Tibial nerve (tissue), 4 donors: ENCODE measurements around the gene ABTB1. TPM values are rescaled to one million over a fixed set of nuclear protein-coding genes. Genes with fewer than 3 reads are reported as not detected.

ENCODE experiments used
- DNase-seq, 2 donors: peaks; one replicate each; pipeline ENCODE4 v3.0.0-alpha.2; 2019; ENCODE audit warnings: low spot score in 2 of 2
- H3K27ac ChIP-seq, 4 donors: fragments of 200-600 bp; sonication (generic) in 3 of 4; one replicate each; pipeline ENCODE4 v1.5.1; 2017 to 2019; ENCODE audit warnings: mild to moderate bottlenecking in 1 of 4
- H3K27me3 ChIP-seq, 2 donors: fragments of 200-600 bp; sonication (generic) in 1 of 2; one replicate each; pipeline versions ENCODE4 v1.5.1 to v1.6.0; 2017 to 2019
- H3K36me3 ChIP-seq, 3 donors: fragments of 200-600 bp; sonication (generic); one replicate each; pipeline ENCODE4 v1.5.1; 2018 to 2019
- H3K4me1 ChIP-seq, 4 donors: fragments of 200-600 bp; sonication (generic) in 3 of 4; one replicate each; pipeline ENCODE4 v1.5.1; 2017 to 2019
- H3K4me3 ChIP-seq, 4 donors: fragments of 200-600 bp; sonication (generic) in 3 of 4; one replicate each; pipeline ENCODE4 v1.5.1; 2017 to 2019; ENCODE audit warnings: mild to moderate bottlenecking in 1 of 4, moderate library complexity in 1 of 4
- H3K9me3 ChIP-seq, 4 donors: fragments of 200-600 bp; sonication (generic) in 3 of 4; one replicate each; pipeline ENCODE4 v1.5.1; 2017 to 2019
- EP300 ChIP-seq, 2 donors: sonication (generic); formaldehyde crosslinking; IDR thresholded peaks; one replicate each; pipeline ENCODE4 v1.6.1; 2017; ENCODE audit warnings: antibody characterized with exemption in 2 of 2, mild to moderate bottlenecking in 1 of 2
- POLR2A ChIP-seq, 2 donors: fragments of 450-650 bp; IDR thresholded peaks; one replicate each; pipeline ENCODE4 v1.6.1; 2017; ENCODE audit warnings: antibody characterized with exemption in 2 of 2, mild to moderate bottlenecking in 2 of 2, moderate library complexity in 2 of 2
- WGBS, 2 donors: methylation state at CpG; one replicate each; pipeline ENCODE4 v1.1.5; 2018; 5-methylcytosine and 5-hydroxymethylcytosine counted together
- total RNA-seq, 4 donors: library from RNA; depleted of rRNA; stranded (reverse); fragments of >200 nt; gene quantifications; one replicate each; pipeline ENCODE4 v1.1.0, GENCODE V29; 2016
- TF ChIP-seq, protein P1 (sequence below), 5 experiments: fragments of 200-600 bp in 3 of 5; fragments of 450-650 bp in 2 of 5; sonication (generic) in 3 of 5; IDR thresholded peaks; one replicate each; pipeline ENCODE4 v1.5.1; 2016 to 2019; ENCODE audit warnings: antibody characterized with exemption in 5 of 5, mild to moderate bottlenecking in 3 of 5, moderate library complexity in 2 of 5

ABTB1 gene
- total RNA-seq, 4 donors from 2014 or later, result 86.4 to 134 (median 121) TPM

DNA sequence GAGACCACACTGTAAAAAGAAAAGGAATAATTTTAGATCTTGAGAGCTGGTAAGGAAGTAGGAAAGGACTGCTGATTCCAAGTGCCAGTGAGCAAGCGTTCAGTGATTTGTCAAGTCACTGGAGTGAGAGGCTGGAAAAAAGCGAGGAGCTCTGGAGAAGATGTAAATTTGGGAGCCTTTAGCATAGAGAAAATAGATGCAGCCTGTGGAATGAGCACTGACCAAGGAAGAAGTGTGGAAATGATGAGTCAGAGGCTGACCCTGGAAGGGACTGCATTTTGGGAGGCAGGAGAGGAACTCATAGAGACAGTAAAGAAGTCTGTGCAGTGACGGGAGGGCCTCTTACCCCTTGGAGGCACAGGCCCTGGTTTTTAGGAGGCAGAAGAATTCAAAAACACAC, 17.1 kb upstream of the ABTB1 start:
- Histone ChIP-seq H3K9me3 (no peaks in the 10 kb centered on the region), H3K36me3 (no peaks in the 10 kb centered on the region), H3K27ac (peak overlapping the region in 1 of 4 donors; percentile 23), H3K4me1 (peaks cover 0 to 17% (median 1%) of the 10 kb centered on the region in 4 donors), H3K27me3 (no peaks in the 10 kb centered on the region), H3K4me3 (no peak overlapping the region)
- WGBS, 2 donors, result 58 to 62% methylated on average over 3 of the region's 3 CpGs
- DNase-seq, result no peak
- TF ChIP-seq EP300 (IDR thresholded peaks at IDR 0.05), result no peak
- TF ChIP-seq, protein P1, sequence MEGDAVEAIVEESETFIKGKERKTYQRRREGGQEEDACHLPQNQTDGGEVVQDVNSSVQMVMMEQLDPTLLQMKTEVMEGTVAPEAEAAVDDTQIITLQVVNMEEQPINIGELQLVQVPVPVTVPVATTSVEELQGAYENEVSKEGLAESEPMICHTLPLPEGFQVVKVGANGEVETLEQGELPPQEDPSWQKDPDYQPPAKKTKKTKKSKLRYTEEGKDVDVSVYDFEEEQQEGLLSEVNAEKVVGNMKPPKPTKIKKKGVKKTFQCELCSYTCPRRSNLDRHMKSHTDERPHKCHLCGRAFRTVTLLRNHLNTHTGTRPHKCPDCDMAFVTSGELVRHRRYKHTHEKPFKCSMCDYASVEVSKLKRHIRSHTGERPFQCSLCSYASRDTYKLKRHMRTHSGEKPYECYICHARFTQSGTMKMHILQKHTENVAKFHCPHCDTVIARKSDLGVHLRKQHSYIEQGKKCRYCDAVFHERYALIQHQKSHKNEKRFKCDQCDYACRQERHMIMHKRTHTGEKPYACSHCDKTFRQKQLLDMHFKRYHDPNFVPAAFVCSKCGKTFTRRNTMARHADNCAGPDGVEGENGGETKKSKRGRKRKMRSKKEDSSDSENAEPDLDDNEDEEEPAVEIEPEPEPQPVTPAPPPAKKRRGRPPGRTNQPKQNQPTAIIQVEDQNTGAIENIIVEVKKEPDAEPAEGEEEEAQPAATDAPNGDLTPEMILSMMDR (IDR thresholded peaks at IDR 0.05), result no peak
- TF ChIP-seq POLR2A (IDR thresholded peaks at IDR 0.05), result no peak

DNA sequence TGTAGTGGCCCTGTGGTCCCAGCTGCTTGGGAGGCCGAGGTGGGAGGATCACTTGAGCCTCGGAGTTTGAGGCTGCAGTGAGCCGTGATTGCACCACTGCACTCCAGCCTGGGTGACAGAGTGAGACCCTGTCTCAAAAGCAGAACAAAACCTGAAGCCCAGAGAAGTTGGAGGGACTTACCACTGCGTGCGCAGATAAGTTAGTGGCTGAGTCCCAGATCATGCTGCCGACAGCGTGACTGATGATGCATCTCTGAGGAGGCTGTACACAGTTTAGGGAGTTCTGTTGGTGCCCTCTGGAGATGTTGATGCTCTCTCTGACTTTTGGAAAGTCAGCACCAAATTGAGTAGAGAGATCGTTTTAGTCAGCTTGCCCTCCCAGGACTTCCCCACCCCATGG, 15.8 kb upstream of the ABTB1 start:
- no peak for TF ChIP-seq EP300 (IDR thresholded peaks at IDR 0.05)
- TF ChIP-seq, protein P1 (IDR thresholded peaks at IDR 0.05), result no peak
- TF ChIP-seq POLR2A (IDR thresholded peaks at IDR 0.05), result no peak
- Histone ChIP-seq H3K4me3 (no peak overlapping the region), H3K4me1 (peaks cover 0 to 21% (median 1%) of the 10 kb centered on the region in 4 donors), H3K27me3 (no peaks in the 10 kb centered on the region), H3K27ac (no peak overlapping the region), H3K9me3 (no peaks in the 10 kb centered on the region), H3K36me3 (no peaks in the 10 kb centered on the region)
- no peak for DNase-seq
- 89 to 92% methylated on average over 8 of the region's 8 CpGs for WGBS, 2 donors

DNA sequence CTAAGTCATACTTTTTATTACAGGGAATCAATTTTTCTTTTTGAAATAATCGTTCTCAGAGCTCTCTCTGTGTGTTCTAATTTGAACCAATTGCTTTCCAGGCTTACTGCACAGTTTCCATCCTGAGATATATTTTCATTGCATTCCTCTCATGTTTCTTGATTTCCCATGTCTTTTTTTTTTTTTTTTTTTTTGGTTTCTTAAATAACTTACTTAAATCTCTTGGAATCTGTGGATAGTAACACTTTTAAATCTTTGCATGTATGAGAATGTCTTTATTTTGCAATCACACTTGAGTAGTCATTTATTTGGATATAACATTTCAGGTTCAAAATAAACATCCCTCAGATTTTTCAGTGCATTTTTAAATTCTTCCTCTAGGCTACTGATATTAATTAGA, 14.5 kb upstream of the ABTB1 start:
- Histone ChIP-seq H3K36me3 (no peaks in the 10 kb centered on the region), H3K9me3 (no peaks in the 10 kb centered on the region), H3K4me1 (peaks cover 0 to 15% (median 1%) of the 10 kb centered on the region in 4 donors), H3K4me3 (no peak overlapping the region), H3K27ac (no peak overlapping the region), H3K27me3 (no peaks in the 10 kb centered on the region)
- no peak for DNase-seq
- WGBS, 2 donors, result 32 to 35% methylated on average over 1 of the region's 1 CpG
- no peak for TF ChIP-seq EP300 (IDR thresholded peaks at IDR 0.05)
- TF ChIP-seq, protein P1 (IDR thresholded peaks at IDR 0.05), result no peak
- TF ChIP-seq POLR2A (IDR thresholded peaks at IDR 0.05), result no peak

DNA sequence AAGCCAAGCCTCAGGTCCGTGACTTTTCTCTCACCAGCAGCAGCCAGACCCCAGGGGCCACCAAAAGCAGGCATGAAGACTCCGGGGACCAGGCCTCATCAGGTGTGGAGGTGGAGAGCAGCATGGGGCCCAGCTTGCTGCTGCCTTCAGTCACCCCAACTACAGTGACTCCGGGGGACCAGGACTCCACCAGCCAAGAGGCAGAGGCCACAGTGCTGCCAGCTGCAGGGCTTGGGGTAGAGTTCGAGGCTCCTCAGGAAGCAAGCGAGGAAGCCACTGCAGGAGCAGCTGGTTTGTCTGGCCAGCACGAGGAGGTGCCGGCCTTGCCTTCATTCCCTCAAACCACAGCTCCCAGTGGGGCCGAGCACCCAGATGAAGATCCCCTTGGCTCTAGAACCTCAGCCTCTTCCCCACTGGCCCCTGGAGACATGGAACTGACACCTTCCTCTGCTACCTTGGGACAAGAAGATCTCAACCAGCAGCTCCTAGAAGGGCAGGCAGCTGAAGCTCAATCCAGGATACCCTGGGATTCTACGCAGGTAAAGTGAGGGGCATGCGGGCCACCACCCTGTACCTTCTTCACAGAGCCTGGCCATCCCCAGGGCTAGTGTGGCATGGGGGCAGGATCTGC, 12.0 kb upstream of the ABTB1 start:
- WGBS, 2 donors, result 92 to 94% methylated on average over 10 of the region's 10 CpGs
- Histone ChIP-seq H3K4me3 (no peak overlapping the region), H3K27ac (no peak overlapping the region), H3K27me3 (no peaks in the 10 kb centered on the region), H3K36me3 (no peaks in the 10 kb centered on the region), H3K9me3 (no peaks in the 10 kb centered on the region), H3K4me1 (peaks cover 0 to 10% (median 1%) of the 10 kb centered on the region in 4 donors)
- no peak for DNase-seq
- TF ChIP-seq EP300 (IDR thresholded peaks at IDR 0.05) (no peak), POLR2A (IDR thresholded peaks at IDR 0.05) (no peak)
- TF ChIP-seq, protein P1 (IDR thresholded peaks at IDR 0.05), result no peak

DNA sequence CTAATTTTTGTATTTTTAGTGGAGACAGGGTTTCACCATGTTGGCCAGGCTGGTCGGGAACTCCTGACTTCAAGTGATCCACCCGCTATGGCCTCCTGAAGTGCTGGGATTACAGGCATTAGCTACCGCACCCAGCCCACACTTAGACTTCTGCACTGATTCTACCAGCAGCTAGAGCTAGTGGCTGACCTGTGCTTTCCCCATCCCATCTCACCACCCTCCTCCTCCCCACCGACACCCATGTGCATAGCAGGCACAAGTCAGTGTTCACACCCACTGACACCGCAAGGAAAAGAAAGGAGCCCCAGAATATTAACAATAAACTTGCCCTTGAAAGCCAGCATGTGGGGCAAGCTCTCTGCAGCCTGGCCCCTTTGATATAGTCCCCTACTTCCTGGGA, 11.2 kb upstream of the ABTB1 start:
- H3K27ac ChIP-seq, result peak overlapping the region in 1 of 4 donors; percentile 2
- no peak for TF ChIP-seq POLR2A (IDR thresholded peaks at IDR 0.05)
- TF ChIP-seq, protein P1 (IDR thresholded peaks at IDR 0.05), result no peak
- TF ChIP-seq EP300 (IDR thresholded peaks at IDR 0.05), result no peak
- no peak overlapping the region for H3K4me3 ChIP-seq
- no peaks in the 10 kb centered on the region for H3K9me3 ChIP-seq
- no peaks in the 10 kb centered on the region for H3K36me3 ChIP-seq
- WGBS, 2 donors, result 79 to 81% methylated on average over 5 of the region's 5 CpGs
- peaks cover 0 to 6% (median 1%) of the 10 kb centered on the region in 4 donors for H3K4me1 ChIP-seq
- no peak for DNase-seq
- H3K27me3 ChIP-seq, result no peaks in the 10 kb centered on the region
